Mucosa of descending colon (tissue), 3 donors: Measurements from ENCODE around the gene TMEM186. TPM values are rescaled to one million over a fixed set of nuclear protein-coding genes. Genes with fewer than 3 reads are reported as not detected.
A peak's percentile ranks its signal among the peaks of the same experiment; 100 is the strongest.

ENCODE experiments used
- ATAC-seq: fragments of 200-7000 bp; cut with Tn5 transposase; one replicate; pipeline ENCODE4 v1.9.1; 2020; ENCODE audit warnings: mild to moderate bottlenecking, moderate library complexity
- DNase-seq, 3 donors: peaks; one replicate each; pipeline ENCODE4 v3.0.0-alpha.2; 2020
- H3K36me3 ChIP-seq: fragments of 200-600 bp; one replicate; pipeline ENCODE4 v1.8.0; 2021; ENCODE audit warnings: low read depth, mild to moderate bottlenecking
- H3K4me1 ChIP-seq: fragments of 200-600 bp; one replicate; pipeline ENCODE4 v1.8.0; 2021; ENCODE audit warnings: low read depth, mild to moderate bottlenecking
- H3K4me3 ChIP-seq: fragments of 200-600 bp; one replicate; pipeline ENCODE4 v1.8.0; 2021; ENCODE audit warnings: mild to moderate bottlenecking
- H3K9me3 ChIP-seq: fragments of 200-600 bp; one replicate; pipeline ENCODE4 v1.8.0; 2021; ENCODE audit warnings: mild to moderate bottlenecking
- intact Hi-C, 2 donors: fragments of 100-400 bp; cut with DNase I in 1 of 2; cut with micrococcal nuclease in 1 of 2; formaldehyde crosslinking; loops; one replicate each; pipeline versions ENCODE4 v1.11.0 to v1.11.1; 2022; cut with DNase I, micrococcal nuclease
- total RNA-seq, 3 donors: library from RNA; stranded (reverse); fragmentation: NEBNext Ultra II Directional in 2 of 3; extraction: Animal tissue kit (Norgen Biotek cat#: 25700) in 2 of 3; gene quantifications; one replicate each; pipeline versions ENCODE4 v1.2.1 to v1.2.4, GENCODE V29; 2021 to 2023
- TF ChIP-seq, protein P1 (sequence below): fragments of 200-600 bp; IDR thresholded peaks from one replicate; pipeline ENCODE4 v1.8.0; 2022; ENCODE audit warnings: antibody characterized with exemption, mild to moderate bottlenecking
- donor health status: DM: no; HTN: no; CAD: no; lungs with moderate emphysema.
- donor health status: DM: no; HTN: no; CAD: no.
- donor health status: DM: no; HTN: yes; CAD: no.

TMEM186 gene
- total RNA-seq, 3 donors from 2014 or later = 12.2 to 13.9 (median 13.2) TPM

DNA sequence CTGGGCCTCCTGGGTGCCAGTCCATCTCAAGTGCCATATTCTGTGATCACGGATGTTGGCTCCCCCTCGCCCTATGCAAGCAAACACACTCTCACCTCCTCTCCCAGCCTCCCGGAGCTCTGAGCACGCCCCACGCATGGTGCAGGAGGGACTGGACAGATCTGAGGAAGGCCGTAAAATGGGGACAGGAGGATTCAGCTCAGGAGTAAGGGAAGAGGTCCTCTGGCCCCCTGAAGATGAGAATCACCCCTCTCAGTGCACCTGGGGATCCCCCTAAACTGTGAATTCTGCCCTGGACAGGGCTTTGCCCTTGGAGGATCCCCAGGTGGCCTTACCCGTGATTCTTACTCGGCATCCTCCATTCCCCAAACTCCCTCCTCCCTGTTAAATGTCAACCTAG is 15.6 kb downstream of the TMEM186 start:
- TF ChIP-seq, protein P1, sequence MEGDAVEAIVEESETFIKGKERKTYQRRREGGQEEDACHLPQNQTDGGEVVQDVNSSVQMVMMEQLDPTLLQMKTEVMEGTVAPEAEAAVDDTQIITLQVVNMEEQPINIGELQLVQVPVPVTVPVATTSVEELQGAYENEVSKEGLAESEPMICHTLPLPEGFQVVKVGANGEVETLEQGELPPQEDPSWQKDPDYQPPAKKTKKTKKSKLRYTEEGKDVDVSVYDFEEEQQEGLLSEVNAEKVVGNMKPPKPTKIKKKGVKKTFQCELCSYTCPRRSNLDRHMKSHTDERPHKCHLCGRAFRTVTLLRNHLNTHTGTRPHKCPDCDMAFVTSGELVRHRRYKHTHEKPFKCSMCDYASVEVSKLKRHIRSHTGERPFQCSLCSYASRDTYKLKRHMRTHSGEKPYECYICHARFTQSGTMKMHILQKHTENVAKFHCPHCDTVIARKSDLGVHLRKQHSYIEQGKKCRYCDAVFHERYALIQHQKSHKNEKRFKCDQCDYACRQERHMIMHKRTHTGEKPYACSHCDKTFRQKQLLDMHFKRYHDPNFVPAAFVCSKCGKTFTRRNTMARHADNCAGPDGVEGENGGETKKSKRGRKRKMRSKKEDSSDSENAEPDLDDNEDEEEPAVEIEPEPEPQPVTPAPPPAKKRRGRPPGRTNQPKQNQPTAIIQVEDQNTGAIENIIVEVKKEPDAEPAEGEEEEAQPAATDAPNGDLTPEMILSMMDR = no peak
- intact Hi-C loops = loop anchor here in 1 of 2 donors (10.0 kb wide), 1 partner anchor 107 kb away; the partner anchor contains the start of gene ABAT
- Histone ChIP-seq H3K36me3 (no peaks in the 10 kb centered on the region), H3K4me3 (no peak overlapping the region), H3K9me3 (no peaks in the 10 kb centered on the region), H3K4me1 (no peaks in the 10 kb centered on the region)
- ATAC-seq (no peak), DNase-seq (no peak)

GRCh38 chr16:8777217-8777616 is 20.2 kb downstream of the TMEM186 start:
- Histone ChIP-seq H3K9me3 (no peaks in the 10 kb centered on the region), H3K4me1 (peaks cover 4% of the 10 kb centered on the region), H3K4me3 (no peak overlapping the region), H3K36me3 (no peaks in the 10 kb centered on the region)
- TF ChIP-seq, protein P1 = no peak
- DNase-seq (no peak), ATAC-seq (no peak)
- intact Hi-C loops = no loop called here

- Histone ChIP-seq H3K4me3 (no peak overlapping the region), H3K4me1 (peaks cover 4% of the 10 kb centered on the region), H3K36me3 (no peaks in the 10 kb centered on the region), H3K9me3 (no peaks in the 10 kb centered on the region)
- ATAC-seq (peak; percentile 58), DNase-seq (no peak)
- intact Hi-C loops = no loop called here
- TF ChIP-seq, protein P1 = no peak
Observed at GRCh38 chr16:8776129-8776584, 21.3 kb downstream of the TMEM186 start.

DNA sequence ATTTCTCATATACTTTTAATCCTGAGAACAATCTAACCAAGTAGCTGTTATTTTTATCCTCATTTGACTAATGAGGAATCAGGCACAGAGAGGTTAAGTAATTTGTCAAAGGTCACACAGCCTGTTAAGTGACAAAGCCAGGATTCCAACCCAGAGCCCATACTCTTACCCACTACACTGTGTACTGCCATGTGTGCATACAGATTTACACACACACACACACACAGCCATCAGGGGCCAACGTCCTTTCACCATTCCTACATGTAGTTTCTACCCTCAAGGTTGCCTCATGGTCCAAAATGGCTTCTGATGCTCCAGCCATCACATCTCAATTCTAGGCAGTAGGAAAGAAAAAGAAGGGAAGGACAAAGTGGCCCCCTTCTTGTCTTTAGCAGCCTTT is 22.1 kb downstream of the TMEM186 start:
- Histone ChIP-seq H3K4me3 (no peak overlapping the region), H3K9me3 (no peaks in the 10 kb centered on the region), H3K36me3 (no peaks in the 10 kb centered on the region), H3K4me1 (peaks cover 4% of the 10 kb centered on the region)
- TF ChIP-seq, protein P1 = no peak
- ATAC-seq (no peak), DNase-seq (no peak)
- intact Hi-C loops = no loop called here

GRCh38 chr16:8774208-8774607 is 23.2 kb downstream of the TMEM186 start:
- TF ChIP-seq, protein P1 = no peak
- ATAC-seq (peak; percentile 81), DNase-seq (no peak)
- Histone ChIP-seq H3K4me3 (no peak overlapping the region), H3K9me3 (no peaks in the 10 kb centered on the region), H3K36me3 (no peaks in the 10 kb centered on the region), H3K4me1 (peaks cover 4% of the 10 kb centered on the region)
- intact Hi-C loops = no loop called here

DNA sequence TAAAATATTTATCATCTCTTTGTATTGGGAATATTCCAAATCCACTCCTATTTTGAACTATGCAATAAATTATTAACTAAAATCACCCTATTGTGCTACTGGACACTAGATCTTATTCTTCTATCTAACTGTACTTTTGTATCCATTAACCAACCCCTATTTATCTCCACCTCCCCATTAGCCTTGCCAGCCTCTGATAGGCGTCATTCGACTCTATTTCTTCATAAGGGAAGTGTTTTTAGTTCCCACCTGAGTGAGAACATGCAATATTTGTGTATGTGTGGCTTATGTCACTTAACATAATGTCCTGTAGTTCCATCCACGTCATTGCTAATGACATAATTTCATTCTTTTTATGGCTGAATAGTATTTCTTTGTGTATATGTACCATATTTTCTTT is 23.9 kb downstream of the TMEM186 start:
- intact Hi-C loops = no loop called here
- H3K36me3 ChIP-seq = no peaks in the 10 kb centered on the region
- no peak for ATAC-seq
- H3K4me1 ChIP-seq = peaks cover 4% of the 10 kb centered on the region
- H3K9me3 ChIP-seq = no peaks in the 10 kb centered on the region
- DNase-seq = no peak
- H3K4me3 ChIP-seq = no peak overlapping the region
- TF ChIP-seq, protein P1 = no peak
